ENCODE data around the gene DYNC1I1. TPM values are rescaled to one million over a fixed set of nuclear protein-coding genes. Genes with fewer than 3 reads are reported as not detected.

DYNC1I1 gene
- not detected for polyA plus RNA-seq

DNA sequence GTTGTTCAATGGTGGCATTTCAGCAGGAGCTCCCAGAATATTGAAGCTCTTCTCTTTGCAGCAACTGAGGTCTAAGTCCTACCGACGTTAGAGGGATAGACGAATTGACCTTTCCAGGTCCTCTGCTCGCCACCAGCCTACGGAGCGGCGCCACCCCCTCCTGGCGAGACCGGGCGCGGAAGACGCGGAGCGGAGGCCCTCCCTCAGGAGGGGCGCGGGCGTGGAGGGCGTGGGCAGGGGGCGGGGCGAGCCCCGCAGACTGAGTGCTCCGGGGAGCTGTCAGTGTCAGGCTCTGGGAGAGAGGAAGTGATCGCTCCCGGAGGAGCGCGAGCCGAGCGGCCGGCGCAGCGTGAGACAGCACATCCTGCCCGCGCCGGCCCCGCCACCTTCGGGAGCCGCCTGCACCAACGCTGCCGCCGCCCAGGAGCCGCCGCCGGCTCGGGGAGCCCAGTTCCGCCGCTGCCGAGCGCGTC lies at the start of gene DYNC1I1:
Gene DYNC1I1 (plus strand): TSS at position 257 of the 473 bp plus-strand sequence. CDS start 32,176 bp downstream, outside the sequence.
- Mint-ChIP-seq H3K9me3 (no peaks in the 10 kb centered on the region), H3K4me3 (peak within 1 kb of the TSS; percentile 6 to 91 (median 76)), H3K27ac (no peak within 1 kb of the TSS), H3K4me1 (peaks cover 2 to 6% (median 3%) of the 10 kb centered on the region in 3 donors), H3K36me3 (no peaks in the 10 kb centered on the region), H3K27me3 (peaks cover 18% of the 10 kb centered on the region)

DNA sequence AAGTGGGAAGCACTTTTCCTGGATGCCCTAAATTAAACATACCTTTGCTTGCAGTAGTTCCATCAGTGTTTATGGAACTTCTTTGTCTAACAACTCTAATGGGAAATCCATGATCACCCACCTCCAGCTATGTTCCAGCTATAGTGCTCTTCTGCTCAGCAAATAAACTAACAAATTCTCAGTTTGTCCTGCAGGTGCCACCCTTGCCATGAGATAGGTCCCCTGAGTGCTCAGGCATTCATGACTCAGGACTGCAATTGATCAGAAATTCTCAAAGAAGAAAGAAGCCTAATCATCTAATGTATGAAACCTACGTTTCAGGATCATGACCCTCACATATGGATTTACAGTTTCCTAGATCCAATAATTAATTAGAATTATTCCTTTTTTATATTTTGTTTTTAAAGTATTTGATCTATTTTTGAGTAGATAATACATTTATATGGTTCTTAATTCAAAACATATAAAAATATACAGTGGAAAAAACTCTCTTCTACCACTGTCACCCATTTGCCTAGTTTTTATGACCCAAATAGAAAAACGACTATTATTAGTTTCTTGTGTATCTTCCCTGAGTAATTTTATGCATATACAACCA lies 48.7 kb upstream of the DYNC1I1 start:
- Mint-ChIP-seq H3K4me1 (no peaks in the 10 kb centered on the region), H3K27me3 (peaks cover 4% of the 10 kb centered on the region), H3K9me3 (no peaks in the 10 kb centered on the region), H3K4me3 (no peak overlapping the region), H3K36me3 (no peaks in the 10 kb centered on the region), H3K27ac (no peak overlapping the region)

- Mint-ChIP-seq H3K27ac (no peak overlapping the region), H3K9me3 (no peaks in the 10 kb centered on the region), H3K4me3 (no peak overlapping the region), H3K4me1 (no peaks in the 10 kb centered on the region), H3K36me3 (no peaks in the 10 kb centered on the region), H3K27me3 (peaks cover 4% of the 10 kb centered on the region)
Measured at GRCh38 chr7:95725205-95725604, 47.1 kb upstream of the DYNC1I1 start.

GRCh38 chr7:95730493-95731280 lies 41.7 kb upstream of the DYNC1I1 start:
- H3K27me3 Mint-ChIP-seq: peaks cover 3% of the 10 kb centered on the region
- H3K36me3 Mint-ChIP-seq: no peaks in the 10 kb centered on the region
- H3K27ac Mint-ChIP-seq: no peak overlapping the region
- H3K9me3 Mint-ChIP-seq: no peaks in the 10 kb centered on the region
- no peak overlapping the region for H3K4me3 Mint-ChIP-seq
- no peaks in the 10 kb centered on the region for H3K4me1 Mint-ChIP-seq

DNA sequence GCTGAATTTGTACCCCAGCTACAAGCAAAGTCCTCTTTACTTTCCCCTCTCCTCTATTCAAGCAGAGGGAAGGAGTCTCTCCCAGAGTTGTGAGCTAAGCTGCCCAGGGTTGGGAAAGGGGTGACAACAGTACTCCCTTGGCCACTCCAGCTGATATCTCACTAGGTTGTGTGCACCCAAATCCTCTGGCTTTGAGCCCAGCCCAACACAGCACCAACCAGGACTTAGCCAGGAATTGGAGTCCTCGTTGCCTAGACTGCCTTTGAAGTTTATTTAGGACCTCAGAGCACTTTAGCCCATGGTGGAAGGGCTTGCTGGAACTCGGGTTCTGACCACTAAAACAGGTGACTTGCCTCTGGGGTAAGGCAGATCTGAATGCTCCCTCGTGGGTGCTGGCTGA lies 35.7 kb upstream of the DYNC1I1 start:
- H3K27me3 Mint-ChIP-seq: peaks cover 9% of the 10 kb centered on the region
- no peak overlapping the region for H3K4me3 Mint-ChIP-seq
- H3K36me3 Mint-ChIP-seq: no peaks in the 10 kb centered on the region
- H3K9me3 Mint-ChIP-seq: no peaks in the 10 kb centered on the region
- H3K27ac Mint-ChIP-seq: no peak overlapping the region
- no peaks in the 10 kb centered on the region for H3K4me1 Mint-ChIP-seq

GRCh38 chr7:95737828-95738505 lies 34.4 kb upstream of the DYNC1I1 start:
- no peak overlapping the region for H3K27ac Mint-ChIP-seq
- peaks cover 9% of the 10 kb centered on the region for H3K27me3 Mint-ChIP-seq
- H3K4me3 Mint-ChIP-seq: no peak overlapping the region
- H3K9me3 Mint-ChIP-seq: peaks cover 0 to 2% (median 0%) of the 10 kb centered on the region in 3 donors
- no peaks in the 10 kb centered on the region for H3K4me1 Mint-ChIP-seq
- H3K36me3 Mint-ChIP-seq: no peaks in the 10 kb centered on the region

DNA sequence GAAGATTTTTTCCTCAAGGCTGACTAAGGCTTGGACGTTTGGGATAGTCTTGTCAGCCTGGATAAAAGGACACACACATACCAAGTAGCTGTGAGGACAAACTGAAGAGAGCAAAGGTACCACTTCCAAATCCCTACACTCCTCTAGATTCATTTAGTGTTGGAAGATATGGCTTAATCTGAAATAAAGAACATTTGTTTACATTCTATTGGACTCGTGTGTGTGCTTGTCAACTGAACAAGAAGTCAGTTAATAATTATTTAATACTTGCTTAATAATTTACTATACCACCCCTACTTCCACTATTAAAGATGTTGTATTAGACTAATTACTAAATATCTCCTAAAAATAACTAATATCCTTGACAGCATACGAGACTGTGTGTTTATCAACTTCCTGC lies 23.3 kb upstream of the DYNC1I1 start:
- Mint-ChIP-seq H3K36me3 (no peaks in the 10 kb centered on the region), H3K27ac (no peak overlapping the region), H3K27me3 (peaks cover 1% of the 10 kb centered on the region), H3K4me3 (no peak overlapping the region), H3K9me3 (peaks cover 0 to 4% (median 0%) of the 10 kb centered on the region in 3 donors), H3K4me1 (no peaks in the 10 kb centered on the region)

GRCh38 chr7:95749515-95749914 lies 22.8 kb upstream of the DYNC1I1 start:
- Mint-ChIP-seq H3K4me1 (no peaks in the 10 kb centered on the region), H3K36me3 (no peaks in the 10 kb centered on the region), H3K4me3 (no peak overlapping the region), H3K27me3 (peaks cover 1% of the 10 kb centered on the region), H3K9me3 (no peaks in the 10 kb centered on the region), H3K27ac (no peak overlapping the region)

DNA sequence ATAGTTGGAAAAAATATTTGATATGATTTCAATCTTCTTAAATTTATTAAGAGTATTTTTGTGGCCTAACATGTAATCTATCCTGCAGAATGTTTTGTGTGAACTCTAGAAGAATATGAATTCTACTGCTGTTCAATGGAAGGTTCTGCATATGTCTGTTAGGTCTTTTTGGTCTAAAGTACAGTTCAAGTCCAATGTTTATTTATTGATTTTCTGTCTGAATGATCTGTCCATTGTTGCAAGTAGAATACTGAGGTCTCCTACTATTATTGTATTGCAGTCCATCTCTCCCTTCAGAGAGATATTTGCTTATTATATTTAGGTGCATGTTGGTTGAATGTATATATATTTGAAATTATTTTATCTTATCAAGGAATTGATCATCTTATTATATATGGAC lies 18.9 kb upstream of the DYNC1I1 start:
- Mint-ChIP-seq H3K4me3 (no peak overlapping the region), H3K27ac (no peak overlapping the region), H3K27me3 (peaks cover 12% of the 10 kb centered on the region), H3K9me3 (peaks cover 0 to 4% (median 0%) of the 10 kb centered on the region in 3 donors), H3K36me3 (no peaks in the 10 kb centered on the region), H3K4me1 (no peaks in the 10 kb centered on the region)

GRCh38 chr7:95755277-95755934 lies 16.9 kb upstream of the DYNC1I1 start:
- Mint-ChIP-seq H3K4me1 (no peaks in the 10 kb centered on the region), H3K27me3 (peaks cover 15% of the 10 kb centered on the region), H3K9me3 (peaks cover 0 to 4% (median 0%) of the 10 kb centered on the region in 3 donors), H3K27ac (no peak overlapping the region), H3K36me3 (no peaks in the 10 kb centered on the region), H3K4me3 (no peak overlapping the region)

GRCh38 chr7:95758187-95758586 lies 14.2 kb upstream of the DYNC1I1 start:
- no peaks in the 10 kb centered on the region for H3K4me1 Mint-ChIP-seq

GRCh38 chr7:95766086-95766485 lies 6.3 kb upstream of the DYNC1I1 start:
- Mint-ChIP-seq H3K27me3 (peaks cover 4% of the 10 kb centered on the region), H3K9me3 (peaks cover 0 to 4% (median 0%) of the 10 kb centered on the region in 3 donors), H3K4me1 (no peaks in the 10 kb centered on the region), H3K27ac (no peak overlapping the region), H3K4me3 (no peak overlapping the region), H3K36me3 (no peaks in the 10 kb centered on the region)

More at GRCh38 chr7:95758187-95758586, 14.2 kb upstream of the DYNC1I1 start:
- H3K27me3 Mint-ChIP-seq: peaks cover 14% of the 10 kb centered on the region
- H3K4me3 Mint-ChIP-seq: no peak overlapping the region
- peaks cover 0 to 4% (median 0%) of the 10 kb centered on the region in 3 donors for H3K9me3 Mint-ChIP-seq
- no peaks in the 10 kb centered on the region for H3K36me3 Mint-ChIP-seq
- no peak overlapping the region for H3K27ac Mint-ChIP-seq

- Mint-ChIP-seq H3K4me1 (peaks cover 0 to 3% (median 0%) of the 10 kb centered on the region in 3 donors), H3K36me3 (no peaks in the 10 kb centered on the region), H3K27me3 (peaks cover 7% of the 10 kb centered on the region), H3K4me3 (no peak overlapping the region), H3K27ac (no peak overlapping the region), H3K9me3 (peaks cover 0 to 4% (median 0%) of the 10 kb centered on the region in 3 donors)
Measured at GRCh38 chr7:95766657-95767056, 5.7 kb upstream of the DYNC1I1 start.

- peaks cover 2 to 6% (median 3%) of the 10 kb centered on the region in 3 donors for H3K4me1 Mint-ChIP-seq
- no peaks in the 10 kb centered on the region for H3K36me3 Mint-ChIP-seq
- peak overlapping the region; percentile 1 to 66 (median 32) for H3K4me3 Mint-ChIP-seq
- H3K27ac Mint-ChIP-seq: no peak overlapping the region
- peaks cover 18% of the 10 kb centered on the region for H3K27me3 Mint-ChIP-seq
- no peaks in the 10 kb centered on the region for H3K9me3 Mint-ChIP-seq
Measured at GRCh38 chr7:95772771-95773581, 622 bp downstream of the DYNC1I1 start.

All from IgD-negative memory B cell (primary cell).